Measurements from ENCODE around the gene VPS16. TPM values are rescaled to one million over a fixed set of nuclear protein-coding genes. Genes with fewer than 3 reads are reported as not detected.

VPS16 gene
- total RNA-seq, 1 donor: 32.0 TPM

DNA sequence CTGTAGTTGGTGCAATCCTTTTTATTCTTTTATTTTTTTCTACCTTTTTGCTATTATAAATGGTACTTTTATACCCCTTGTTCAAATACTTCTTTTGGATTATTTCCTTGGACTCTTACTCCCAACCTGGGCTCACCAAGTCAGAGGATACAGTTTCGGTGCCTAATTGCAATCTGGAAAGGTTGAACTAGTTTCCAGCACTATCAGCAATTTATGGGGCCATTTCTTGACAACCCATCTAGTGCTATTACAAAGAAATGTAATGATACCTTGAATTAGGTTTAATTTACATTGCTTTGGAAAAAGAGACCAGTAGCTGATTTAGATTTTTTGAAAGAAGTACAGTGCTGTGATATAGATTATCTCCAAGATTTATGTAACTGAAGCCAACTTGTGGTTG lies 38.0 kb downstream of the VPS16 start:
- DNase-seq (ENCODE audit: low read depth): no peak
- TF ChIP-seq, protein P1, sequence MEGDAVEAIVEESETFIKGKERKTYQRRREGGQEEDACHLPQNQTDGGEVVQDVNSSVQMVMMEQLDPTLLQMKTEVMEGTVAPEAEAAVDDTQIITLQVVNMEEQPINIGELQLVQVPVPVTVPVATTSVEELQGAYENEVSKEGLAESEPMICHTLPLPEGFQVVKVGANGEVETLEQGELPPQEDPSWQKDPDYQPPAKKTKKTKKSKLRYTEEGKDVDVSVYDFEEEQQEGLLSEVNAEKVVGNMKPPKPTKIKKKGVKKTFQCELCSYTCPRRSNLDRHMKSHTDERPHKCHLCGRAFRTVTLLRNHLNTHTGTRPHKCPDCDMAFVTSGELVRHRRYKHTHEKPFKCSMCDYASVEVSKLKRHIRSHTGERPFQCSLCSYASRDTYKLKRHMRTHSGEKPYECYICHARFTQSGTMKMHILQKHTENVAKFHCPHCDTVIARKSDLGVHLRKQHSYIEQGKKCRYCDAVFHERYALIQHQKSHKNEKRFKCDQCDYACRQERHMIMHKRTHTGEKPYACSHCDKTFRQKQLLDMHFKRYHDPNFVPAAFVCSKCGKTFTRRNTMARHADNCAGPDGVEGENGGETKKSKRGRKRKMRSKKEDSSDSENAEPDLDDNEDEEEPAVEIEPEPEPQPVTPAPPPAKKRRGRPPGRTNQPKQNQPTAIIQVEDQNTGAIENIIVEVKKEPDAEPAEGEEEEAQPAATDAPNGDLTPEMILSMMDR (IDR thresholded peaks at IDR 0.05; ENCODE audit: insufficient read depth, low read length): no peak
- H3K4me3 ChIP-seq (ENCODE audit: low read depth, low read length): no peak overlapping the region

DNA sequence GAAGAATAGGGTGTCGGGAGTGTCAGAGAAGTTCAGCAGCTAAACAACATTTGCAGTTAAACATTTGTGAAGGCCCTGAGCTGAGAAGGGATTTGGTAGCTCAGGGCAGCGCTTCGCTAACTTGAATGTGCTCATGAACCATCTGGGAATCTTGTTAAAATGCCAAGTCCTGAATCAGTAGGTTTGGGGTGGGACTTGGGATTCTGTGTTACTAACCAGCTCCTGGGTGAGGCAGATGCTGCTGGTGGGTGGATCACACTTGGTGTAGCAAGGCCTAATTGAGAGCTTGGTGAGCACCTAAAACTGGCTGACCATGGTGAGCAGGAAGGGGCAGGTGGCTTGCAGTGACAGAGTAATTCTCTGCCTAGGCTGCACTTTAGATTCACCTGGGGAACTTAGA lies 38.6 kb downstream of the VPS16 start:
- H3K4me3 ChIP-seq (ENCODE audit: low read depth, low read length): no peak overlapping the region
- DNase-seq (ENCODE audit: low read depth): peak; percentile 90
- TF ChIP-seq, protein P1 (IDR thresholded peaks at IDR 0.05; ENCODE audit: insufficient read depth, low read length): no peak

DNA sequence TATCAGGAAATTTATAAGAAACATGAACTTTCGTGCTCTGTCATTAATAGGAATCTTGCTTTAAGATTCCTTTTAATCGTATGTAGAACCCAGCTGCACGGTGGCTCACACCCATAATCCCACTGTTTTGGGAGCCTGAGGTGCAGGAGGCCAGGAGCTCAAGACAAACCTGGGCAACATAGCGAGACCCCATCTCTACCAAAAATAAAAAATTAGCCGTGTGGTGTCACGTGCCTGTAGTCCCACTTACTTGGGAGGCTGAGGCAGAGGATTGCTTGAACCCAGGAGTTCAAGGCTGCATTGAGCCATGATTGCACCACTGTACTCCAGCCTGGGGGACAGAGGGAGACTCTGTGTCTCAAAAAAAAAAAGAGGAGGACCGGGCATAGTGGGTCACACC lies 40.1 kb downstream of the VPS16 start:
- H3K4me3 ChIP-seq (ENCODE audit: low read depth, low read length): no peak overlapping the region
- TF ChIP-seq, protein P1 (IDR thresholded peaks at IDR 0.05; ENCODE audit: insufficient read depth, low read length): no peak
- no peak for DNase-seq (ENCODE audit: low read depth)

DNA sequence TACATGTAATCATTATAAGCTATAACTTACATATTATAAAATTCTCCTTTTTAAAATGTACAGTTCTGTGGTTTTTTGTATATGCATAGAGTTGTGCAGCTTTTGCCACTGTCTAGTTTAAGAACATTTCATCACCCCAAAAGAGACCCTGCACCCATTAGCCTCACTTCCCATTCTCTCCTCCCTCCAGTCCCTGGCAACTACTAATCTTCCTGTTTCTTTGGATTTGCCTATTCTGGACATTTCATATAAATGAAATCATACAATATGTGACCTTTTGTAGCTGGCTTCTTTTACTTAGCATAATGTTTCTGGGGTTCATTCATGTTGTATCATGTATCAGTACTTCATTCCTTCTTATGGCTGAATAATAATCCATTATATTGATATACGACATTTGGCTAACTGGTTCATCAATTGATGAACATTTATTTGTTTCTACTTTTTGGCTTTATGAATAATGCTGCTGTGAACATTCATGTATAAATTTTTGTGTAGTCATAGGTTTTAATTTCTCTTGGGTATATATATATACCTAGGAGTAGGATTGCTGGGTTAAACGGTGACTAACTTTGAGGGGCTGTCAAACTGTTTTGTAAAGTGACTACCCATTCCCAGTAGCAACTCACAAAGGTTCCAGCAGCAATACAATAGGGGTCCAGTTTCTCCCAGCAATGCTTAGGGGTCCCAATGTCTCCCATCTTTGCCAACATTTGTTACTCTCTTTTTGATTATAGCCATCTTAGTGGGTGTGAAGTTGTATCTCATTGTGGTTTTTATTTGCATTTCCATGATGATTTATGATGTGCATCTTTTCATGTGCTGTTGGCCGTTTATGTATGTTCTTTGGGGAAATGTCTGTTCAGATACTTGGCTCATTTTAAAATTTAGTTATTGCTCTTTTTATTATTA lies 43.4 kb downstream of the VPS16 start:
- TF ChIP-seq, protein P1 (IDR thresholded peaks at IDR 0.05; ENCODE audit: insufficient read depth, low read length): no peak
- H3K4me3 ChIP-seq (ENCODE audit: low read depth, low read length): no peak overlapping the region

DNA sequence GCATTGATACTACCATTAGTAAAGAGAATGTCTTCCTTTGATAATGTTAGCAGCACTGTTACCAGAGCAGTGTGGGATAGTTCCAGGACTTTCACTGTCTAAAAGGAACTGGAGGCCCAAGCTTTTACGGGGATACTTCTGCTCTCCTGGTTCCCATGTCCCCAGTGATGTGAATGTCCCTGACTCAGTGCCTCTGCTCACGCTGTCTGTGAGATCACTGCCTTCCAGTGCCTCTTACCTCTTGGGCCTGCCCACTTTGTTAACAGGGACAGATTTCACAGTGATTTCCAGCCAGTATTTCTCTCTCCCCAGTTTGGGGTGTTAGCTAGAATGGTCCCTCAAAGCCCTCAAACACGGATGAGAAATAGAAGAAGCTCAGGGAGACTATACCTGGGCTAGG lies 47.2 kb downstream of the VPS16 start:
- TF ChIP-seq, protein P1 (IDR thresholded peaks at IDR 0.05; ENCODE audit: insufficient read depth, low read length): no peak
- H3K4me3 ChIP-seq (ENCODE audit: low read depth, low read length): no peak overlapping the region
- DNase-seq (ENCODE audit: low read depth): no peak

More for the DNA sequence above, 43.4 kb downstream of the VPS16 start:
- DNase-seq (ENCODE audit: low read depth): no peak

DNA sequence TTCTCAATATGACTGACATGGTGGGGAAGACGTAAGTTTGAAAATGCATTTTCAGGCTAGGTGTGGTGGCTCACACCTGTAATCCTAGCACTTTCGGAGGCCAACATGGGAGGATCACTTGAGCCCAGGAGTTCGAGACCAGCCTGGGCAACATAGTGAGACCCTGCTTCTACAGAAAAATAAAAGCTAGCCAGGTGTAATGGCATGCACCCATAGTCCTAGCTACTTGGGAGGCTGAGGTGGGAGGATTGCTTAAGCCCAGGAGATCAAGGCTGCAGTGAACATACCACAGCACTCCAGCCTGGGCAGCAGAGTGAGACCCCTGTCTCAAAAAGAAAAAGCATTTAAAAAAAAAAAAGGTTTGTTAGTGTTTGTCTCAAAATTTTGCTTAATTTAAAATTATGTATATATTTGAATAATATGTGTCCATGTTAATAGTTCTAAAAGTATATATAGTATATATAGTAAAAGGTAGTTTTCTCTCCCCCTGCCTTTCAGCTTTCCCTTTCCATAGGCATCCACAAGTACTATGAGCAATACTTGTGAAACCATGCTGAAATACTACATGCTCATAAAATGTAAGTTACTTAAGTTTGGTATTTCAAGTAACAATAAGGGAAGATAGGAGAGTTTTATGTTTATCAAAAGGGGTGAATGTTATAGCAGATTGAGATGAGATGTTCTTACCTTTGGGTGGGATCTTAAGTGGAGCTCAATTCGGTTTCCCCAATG lies 47.8 kb downstream of the VPS16 start:
- TF ChIP-seq, protein P1 (IDR thresholded peaks at IDR 0.05; ENCODE audit: insufficient read depth, low read length): no peak
- DNase-seq (ENCODE audit: low read depth): peak; percentile 6
- H3K4me3 ChIP-seq (ENCODE audit: low read depth, low read length): no peak overlapping the region
